Activated T-cell treated with anti-CD3 and anti-CD28 coated beads, Interleukin-2, amount 50 U/mL, for 72 hours (primary cell): ENCODE data around the gene PDZD2. TPM values are rescaled to one million over a fixed set of nuclear protein-coding genes. Genes with fewer than 3 reads are reported as not detected.
A peak's percentile ranks its signal among the peaks of the same experiment; 100 is the strongest.

Source experiments
- ATAC-seq, 2 donors: fragments of 150-1000 bp; cut with Tn5 transposase; replicated peaks in 1 of 2; 2 replicates each; pipeline ENCODE4 v1.10.0; 2021; ENCODE audit warnings: moderate library complexity in 2 of 2, mild to moderate bottlenecking in 1 of 2
- DNase-seq, 2 donors: peaks; one replicate each; pipeline ENCODE4 v3.0.0; 2021 to 2022; ENCODE audit warnings: mixed read lengths in 1 of 2
- H3K27ac Mint-ChIP-seq: one replicate; pipeline ENCODE4 v1.8.0; 2022; ENCODE audit warnings: mild to moderate bottlenecking, moderate library complexity, mixed read lengths
- H3K27me3 Mint-ChIP-seq: one replicate; pipeline ENCODE4 v1.8.0; 2022; ENCODE audit warnings: low read depth, mixed read lengths
- H3K36me3 Mint-ChIP-seq, 2 donors: one replicate each; pipeline ENCODE4 v1.8.0; 2022; ENCODE audit warnings: mixed read lengths in 2 of 2, mild to moderate bottlenecking in 1 of 2; ENCODE audit not compliant: insufficient read depth in 2 of 2
- H3K4me1 Mint-ChIP-seq: one replicate; pipeline ENCODE4 v1.8.0; 2022; ENCODE audit warnings: low read depth, mixed read lengths
- H3K4me3 Mint-ChIP-seq, 2 donors: one replicate each; pipeline ENCODE4 v1.8.0; 2022; ENCODE audit warnings: mild to moderate bottlenecking in 2 of 2, mixed read lengths in 2 of 2, moderate library complexity in 2 of 2
- H3K9me3 Mint-ChIP-seq, 2 donors: one replicate each; pipeline ENCODE4 v1.8.0; 2022; ENCODE audit warnings: mixed read lengths in 2 of 2
- total RNA-seq, 2 donors: library from RNA; stranded (reverse); gene quantifications; one replicate each; pipeline ENCODE4 v1.2.3, GENCODE V29; 2022

PDZD2 gene
- total RNA-seq, 2 donors from 2014 or later = 0.02 TPM; not detected in 1

GRCh38 chr5:31867219-31867618 is 228.3 kb downstream of the PDZD2 start:
- Mint-ChIP-seq H3K4me1 (peaks cover 20% of the 10 kb centered on the region), H3K27ac (no peak overlapping the region), H3K9me3 (no peaks in the 10 kb centered on the region), H3K27me3 (no peaks in the 10 kb centered on the region), H3K36me3 (no peaks in the 10 kb centered on the region), H3K4me3 (peak overlapping the region in 1 of 2 donors; percentile 13)
- ATAC-seq (peak in 1 of 2 donors; percentile 29), DNase-seq (no peak)

GRCh38 chr5:31880449-31880848 is 241.5 kb downstream of the PDZD2 start:
- ATAC-seq = no peak
- no peaks in the 10 kb centered on the region for H3K36me3 Mint-ChIP-seq
- H3K9me3 Mint-ChIP-seq = no peaks in the 10 kb centered on the region
- no peaks in the 10 kb centered on the region for H3K4me1 Mint-ChIP-seq
- no peak for DNase-seq
- no peak overlapping the region for H3K4me3 Mint-ChIP-seq
- H3K27me3 Mint-ChIP-seq = no peaks in the 10 kb centered on the region
- H3K27ac Mint-ChIP-seq = no peak overlapping the region

DNA sequence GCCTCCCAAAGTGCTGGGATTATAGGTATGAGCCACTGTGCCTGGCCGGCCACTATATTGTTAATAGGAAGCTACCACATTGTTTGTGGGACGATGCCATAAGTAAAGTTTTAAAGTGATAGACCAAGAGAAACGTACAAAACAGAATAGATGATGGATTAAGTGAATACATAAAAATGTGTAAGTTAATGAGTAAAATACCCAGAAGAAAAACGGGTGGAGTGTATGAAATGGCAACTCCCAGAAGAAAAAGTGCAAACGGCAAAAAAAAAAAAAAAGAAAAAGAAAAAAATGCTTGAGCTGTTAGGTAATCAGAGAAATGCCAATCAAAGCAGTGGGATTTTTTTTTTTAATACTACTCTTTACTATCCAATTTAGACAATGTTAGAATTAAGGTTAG is 246.0 kb downstream of the PDZD2 start:
- Mint-ChIP-seq H3K4me1 (no peaks in the 10 kb centered on the region), H3K9me3 (no peaks in the 10 kb centered on the region), H3K27ac (no peak overlapping the region), H3K27me3 (no peaks in the 10 kb centered on the region), H3K4me3 (no peak overlapping the region), H3K36me3 (no peaks in the 10 kb centered on the region)
- ATAC-seq (no peak), DNase-seq (no peak)

- Mint-ChIP-seq H3K4me3 (no peak overlapping the region), H3K9me3 (no peaks in the 10 kb centered on the region), H3K27ac (no peak overlapping the region), H3K36me3 (no peaks in the 10 kb centered on the region), H3K27me3 (no peaks in the 10 kb centered on the region), H3K4me1 (no peaks in the 10 kb centered on the region)
- ATAC-seq (no peak), DNase-seq (no peak)
These were observed 247.3 kb downstream of the PDZD2 start for GRCh38 chr5:31886206-31886605.

DNA sequence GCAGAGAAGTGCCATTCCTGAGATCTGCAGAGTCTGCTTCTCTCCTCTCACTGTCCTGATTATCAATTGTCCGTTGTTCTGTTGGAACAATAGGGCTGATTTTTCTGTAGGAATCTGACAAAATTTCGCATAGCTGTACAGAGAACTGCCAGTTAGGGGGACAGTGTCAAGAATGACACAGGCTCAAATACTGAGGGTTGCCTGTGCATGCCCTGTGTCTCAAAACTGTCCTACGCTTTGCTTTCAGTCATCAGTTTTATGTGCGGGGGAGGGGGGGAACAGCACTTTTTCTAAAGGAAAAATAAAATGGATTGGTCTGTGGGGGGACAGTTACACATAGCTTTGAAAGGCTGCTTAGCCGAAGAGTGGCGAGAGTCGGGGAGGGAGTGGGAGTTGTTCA is 248.6 kb downstream of the PDZD2 start:
- ATAC-seq (no peak), DNase-seq (no peak)
- no peaks in the 10 kb centered on the region for H3K36me3 Mint-ChIP-seq
- H3K9me3 Mint-ChIP-seq = no peaks in the 10 kb centered on the region
- H3K4me1 Mint-ChIP-seq = no peaks in the 10 kb centered on the region
- no peak overlapping the region for H3K27ac Mint-ChIP-seq
- H3K4me3 Mint-ChIP-seq = no peak overlapping the region
- H3K27me3 Mint-ChIP-seq = no peaks in the 10 kb centered on the region

GRCh38 chr5:31888564-31888963 is 249.6 kb downstream of the PDZD2 start:
- DNase-seq (no peak), ATAC-seq (no peak)
- Mint-ChIP-seq H3K9me3 (no peaks in the 10 kb centered on the region), H3K4me3 (no peak overlapping the region), H3K36me3 (no peaks in the 10 kb centered on the region), H3K27me3 (no peaks in the 10 kb centered on the region), H3K27ac (no peak overlapping the region), H3K4me1 (no peaks in the 10 kb centered on the region)

- ATAC-seq (no peak), DNase-seq (no peak)
- H3K36me3 Mint-ChIP-seq = no peaks in the 10 kb centered on the region
- H3K4me1 Mint-ChIP-seq = no peaks in the 10 kb centered on the region
- no peak overlapping the region for H3K4me3 Mint-ChIP-seq
- H3K27ac Mint-ChIP-seq = no peak overlapping the region
- no peaks in the 10 kb centered on the region for H3K9me3 Mint-ChIP-seq
- H3K27me3 Mint-ChIP-seq = no peaks in the 10 kb centered on the region
These were observed 250.2 kb downstream of the PDZD2 start for GRCh38 chr5:31889001-31889561.

DNA sequence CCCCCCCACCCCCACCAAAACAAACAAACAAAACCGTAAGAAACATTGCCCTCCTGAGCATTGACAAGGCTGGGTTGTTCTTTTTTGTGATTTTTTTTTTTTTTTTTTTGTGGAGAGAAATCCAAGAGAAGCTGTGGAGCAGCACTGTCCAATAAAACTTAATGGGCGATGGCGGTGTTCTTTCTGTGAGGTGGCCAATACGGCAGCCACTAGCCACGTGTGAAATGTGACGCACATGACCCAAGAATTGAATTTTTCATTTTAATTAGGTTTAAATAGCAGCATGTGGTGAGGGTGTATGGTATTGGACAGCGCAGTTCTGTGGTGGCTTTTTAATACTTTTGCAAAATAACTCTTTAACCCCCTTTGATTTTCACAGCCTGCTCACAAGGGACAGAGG is 251.1 kb downstream of the PDZD2 start:
- DNase-seq (no peak), ATAC-seq (no peak)

DNA sequence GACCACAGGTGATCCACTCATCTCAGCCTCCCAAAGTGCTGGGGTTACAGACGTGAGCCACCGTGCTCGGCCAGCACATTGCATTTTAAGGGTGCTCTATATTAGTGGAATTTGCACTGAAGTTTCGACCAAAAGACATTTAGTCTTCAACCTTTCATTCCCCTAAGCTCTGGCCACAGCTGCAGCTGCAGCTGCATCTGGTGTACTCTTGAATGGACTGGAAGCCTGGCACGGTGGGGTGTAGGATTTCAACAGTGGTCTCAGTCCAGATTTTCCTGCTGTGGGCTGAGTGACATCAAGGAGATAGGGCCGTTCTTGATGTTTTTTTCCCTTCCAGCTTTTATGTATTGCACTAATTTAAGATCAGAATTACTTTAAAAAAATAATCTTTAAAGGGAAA is 255.2 kb downstream of the PDZD2 start:
- DNase-seq (no peak), ATAC-seq (no peak)
- H3K4me3 Mint-ChIP-seq = no peak overlapping the region
- no peak overlapping the region for H3K27ac Mint-ChIP-seq
- H3K36me3 Mint-ChIP-seq = no peaks in the 10 kb centered on the region
- no peaks in the 10 kb centered on the region for H3K9me3 Mint-ChIP-seq
- H3K27me3 Mint-ChIP-seq = no peaks in the 10 kb centered on the region
- H3K4me1 Mint-ChIP-seq = no peaks in the 10 kb centered on the region

More for the DNA sequence above, 251.1 kb downstream of the PDZD2 start:
- H3K4me3 Mint-ChIP-seq = no peak overlapping the region
- H3K4me1 Mint-ChIP-seq = no peaks in the 10 kb centered on the region
- H3K27me3 Mint-ChIP-seq = no peaks in the 10 kb centered on the region
- no peak overlapping the region for H3K27ac Mint-ChIP-seq
- no peaks in the 10 kb centered on the region for H3K36me3 Mint-ChIP-seq
- no peaks in the 10 kb centered on the region for H3K9me3 Mint-ChIP-seq

DNA sequence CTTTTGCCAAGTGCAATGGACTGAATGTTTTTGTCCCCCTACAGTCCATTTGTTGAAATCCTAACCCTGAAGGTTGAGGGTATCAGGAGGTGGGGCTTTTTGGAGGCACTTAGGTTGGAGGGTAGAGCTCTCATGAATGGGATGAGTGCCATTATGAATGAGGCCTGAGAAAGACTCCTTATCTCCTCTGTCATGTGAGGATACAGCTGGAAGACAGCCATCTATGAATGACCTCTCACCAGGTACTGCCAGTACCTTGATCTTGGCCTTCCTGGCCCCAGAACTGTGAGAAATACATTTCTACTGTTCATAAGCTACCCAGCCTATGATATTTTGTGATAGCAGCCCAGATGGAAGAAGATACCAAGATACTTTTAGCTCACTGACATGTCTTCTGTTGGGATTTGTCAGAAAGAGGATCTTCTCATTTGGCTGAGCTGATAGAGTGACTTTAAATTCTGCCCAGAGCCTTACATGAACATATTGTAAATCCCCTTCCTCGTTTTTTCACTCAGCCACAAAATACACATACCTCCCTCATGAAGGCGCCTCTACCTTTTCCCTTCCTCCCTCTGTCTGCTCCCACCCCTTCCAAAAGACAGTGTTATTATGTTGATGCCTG is 256.4 kb downstream of the PDZD2 start:
- ATAC-seq (no peak), DNase-seq (no peak)
- Mint-ChIP-seq H3K27ac (no peak overlapping the region), H3K4me3 (no peak overlapping the region), H3K4me1 (no peaks in the 10 kb centered on the region), H3K9me3 (no peaks in the 10 kb centered on the region), H3K36me3 (no peaks in the 10 kb centered on the region), H3K27me3 (no peaks in the 10 kb centered on the region)

DNA sequence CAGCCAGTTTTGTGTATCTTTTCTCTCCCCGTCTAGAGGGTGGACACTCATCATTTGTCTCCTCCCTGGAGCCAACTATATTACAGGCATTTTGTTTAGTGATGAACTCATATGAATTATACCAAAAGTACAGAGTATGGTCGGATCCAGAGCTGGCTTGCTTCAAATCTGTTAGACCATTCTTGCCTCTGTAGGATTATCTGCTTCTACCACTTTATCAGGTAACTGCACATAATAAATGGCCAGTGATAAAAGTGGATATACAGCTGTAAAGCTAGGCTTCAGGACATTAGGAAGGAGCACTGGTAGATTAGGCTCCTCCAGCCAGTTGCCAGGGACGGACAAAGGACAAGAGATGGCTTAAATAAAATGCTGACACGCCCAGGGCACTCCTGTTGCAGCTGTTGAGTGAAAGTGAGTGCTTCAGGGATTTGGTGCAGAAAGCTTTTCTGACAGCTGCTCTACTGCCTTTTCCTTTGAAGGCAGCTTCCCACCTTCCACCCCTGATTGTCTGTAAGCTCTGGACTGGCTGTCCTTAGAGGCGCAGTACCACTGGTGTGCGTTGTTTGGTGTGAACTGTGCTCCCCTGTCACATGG is 259.2 kb downstream of the PDZD2 start:
- Mint-ChIP-seq H3K27ac (no peak overlapping the region), H3K4me3 (no peak overlapping the region), H3K4me1 (peaks cover 7% of the 10 kb centered on the region), H3K36me3 (peaks cover 0 to 1% of the 10 kb centered on the region in 2 donors), H3K9me3 (peaks cover 0 to 4% of the 10 kb centered on the region in 2 donors), H3K27me3 (no peaks in the 10 kb centered on the region)
- DNase-seq (no peak), ATAC-seq (no peak)

DNA sequence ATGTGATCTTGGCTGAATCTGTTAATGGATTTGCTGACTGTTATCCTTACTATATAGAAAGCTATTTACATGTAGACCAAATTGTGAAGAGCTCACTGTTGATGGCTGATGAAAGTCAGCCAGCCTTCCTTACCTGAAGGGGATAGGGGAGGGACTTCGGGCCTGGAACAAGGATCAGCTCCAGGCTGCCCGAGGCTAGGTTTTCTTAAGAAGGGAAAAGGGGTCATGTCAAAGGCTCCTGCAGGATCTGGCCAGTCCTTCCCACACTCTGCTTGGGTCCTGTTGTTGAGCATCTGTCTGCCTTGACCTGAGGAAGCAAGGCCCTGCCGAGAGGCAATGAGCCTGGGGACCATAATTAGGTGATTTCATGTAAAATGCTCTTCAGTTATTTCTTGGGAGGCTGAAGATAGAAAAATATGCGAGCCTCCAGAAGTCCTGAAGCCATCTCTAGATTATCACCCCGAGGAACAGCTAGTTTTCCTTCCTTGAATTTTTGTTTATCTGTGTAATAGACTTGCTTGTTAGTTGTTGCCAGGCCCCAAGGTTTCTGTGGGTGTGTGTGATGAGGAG is 261.4 kb downstream of the PDZD2 start:
- Mint-ChIP-seq H3K4me1 (peaks cover 7% of the 10 kb centered on the region), H3K9me3 (peaks cover 0 to 4% of the 10 kb centered on the region in 2 donors), H3K4me3 (no peak overlapping the region), H3K27me3 (no peaks in the 10 kb centered on the region), H3K36me3 (peaks cover 0 to 1% of the 10 kb centered on the region in 2 donors), H3K27ac (no peak overlapping the region)
- DNase-seq (no peak), ATAC-seq (no peak)

DNA sequence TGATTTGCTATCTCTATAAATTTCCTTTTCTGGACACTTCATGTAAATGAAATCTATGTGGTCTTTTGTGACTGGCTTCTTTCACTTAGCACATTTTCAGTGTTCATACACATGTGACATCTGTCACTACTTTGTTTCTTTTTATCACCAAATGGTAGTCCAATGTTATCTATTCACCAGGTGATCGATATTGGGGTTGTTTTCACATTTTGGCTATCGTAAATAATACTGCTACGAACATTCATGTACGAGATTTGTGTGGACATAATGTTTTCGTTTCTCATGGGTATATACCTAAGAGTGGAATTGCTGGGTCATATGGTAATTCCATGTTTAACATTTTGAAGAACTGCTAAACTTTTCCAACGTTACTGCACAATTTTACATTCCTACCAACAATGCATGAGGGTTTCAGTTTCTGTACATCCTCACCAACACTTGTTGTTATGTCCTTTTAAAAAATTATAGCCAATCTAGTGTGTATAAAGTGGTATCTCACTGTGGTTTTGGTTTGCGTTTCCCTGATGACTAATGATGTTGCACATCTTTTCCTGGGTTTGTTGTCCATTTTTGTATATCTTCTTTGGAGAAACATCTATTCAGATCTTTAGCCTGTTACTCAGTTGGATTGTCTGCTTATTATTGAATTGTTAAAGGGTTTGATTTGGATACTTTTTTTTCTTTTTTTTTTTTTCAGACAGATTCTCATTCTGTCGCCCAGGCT is 263.0 kb downstream of the PDZD2 start:
- H3K36me3 Mint-ChIP-seq = peaks cover 0 to 1% of the 10 kb centered on the region in 2 donors
- no peak overlapping the region for H3K4me3 Mint-ChIP-seq
- DNase-seq = no peak
- ATAC-seq = no peak
- no peaks in the 10 kb centered on the region for H3K27me3 Mint-ChIP-seq
- no peak overlapping the region for H3K27ac Mint-ChIP-seq
- H3K9me3 Mint-ChIP-seq = peaks cover 0 to 4% of the 10 kb centered on the region in 2 donors
- peaks cover 7% of the 10 kb centered on the region for H3K4me1 Mint-ChIP-seq
